WTC11 (cell line): ENCODE data around the gene YEATS2.

Experiments used
- CTCF ChIP-seq: fragments of 200-600 bp; IDR thresholded peaks from 2 replicates; pipeline ENCODE4 v1.8.0; 2022; ENCODE audit warnings: antibody characterized with exemption
- HMGXB4 ChIP-seq: sonication (generic); formaldehyde crosslinking; IDR thresholded peaks from 2 replicates; pipeline ENCODE4 v1.8.1; 2023; ENCODE audit warnings: mild to moderate bottlenecking, moderate library complexity, missing genetic modification reagents
- JUN ChIP-seq: sonication (generic); formaldehyde crosslinking; IDR thresholded peaks from 2 replicates; pipeline ENCODE4 v1.8.0; 2023; ENCODE audit warnings: mild to moderate bottlenecking, missing genetic modification reagents
- TEAD4 ChIP-seq: sonication (generic); formaldehyde crosslinking; IDR thresholded peaks from 2 replicates; pipeline ENCODE4 v1.8.0; 2022; ENCODE audit warnings: mild to moderate bottlenecking, missing genetic modification reagents
- USF2 ChIP-seq: sonication (generic); formaldehyde crosslinking; IDR thresholded peaks from 2 replicates; pipeline ENCODE4 v1.8.1; 2023; ENCODE audit warnings: mild to moderate bottlenecking, missing genetic modification reagents, moderate library complexity
- ZNF121 ChIP-seq: sonication (generic); formaldehyde crosslinking; IDR thresholded peaks from 2 replicates; pipeline ENCODE4 v1.8.0; 2023; ENCODE audit warnings: missing genetic modification reagents

- TF ChIP-seq TEAD4 (CRISPR knock-in tag) (no peak), USF2 (CRISPR knock-in tag) (no peak), CTCF (no peak), ZNF121 (no peak), HMGXB4 (CRISPR knock-in tag) (no peak), JUN (CRISPR knock-in tag) (no peak)
Measured at GRCh38 chr3:183857863-183858262, 160.3 kb downstream of the YEATS2 start.
